ENCODE measurements around the gene PAQR4.

DNA sequence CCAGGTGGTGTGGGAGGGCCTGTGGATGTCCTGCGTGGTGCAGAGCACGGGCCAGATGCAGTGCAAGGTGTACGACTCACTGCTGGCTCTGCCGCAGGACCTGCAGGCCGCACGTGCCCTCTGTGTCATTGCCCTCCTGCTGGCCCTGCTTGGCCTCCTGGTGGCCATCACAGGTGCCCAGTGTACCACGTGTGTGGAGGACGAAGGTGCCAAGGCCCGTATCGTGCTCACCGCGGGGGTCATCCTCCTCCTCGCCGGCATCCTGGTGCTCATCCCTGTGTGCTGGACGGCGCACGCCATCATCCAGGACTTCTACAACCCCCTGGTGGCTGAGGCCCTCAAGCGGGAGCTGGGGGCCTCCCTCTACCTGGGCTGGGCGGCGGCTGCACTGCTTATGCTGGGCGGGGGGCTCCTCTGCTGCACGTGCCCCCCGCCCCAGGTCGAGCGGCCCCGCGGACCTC is 44.4 kb downstream of the PAQR4 start:
- TF ChIP-seq, protein P1, sequence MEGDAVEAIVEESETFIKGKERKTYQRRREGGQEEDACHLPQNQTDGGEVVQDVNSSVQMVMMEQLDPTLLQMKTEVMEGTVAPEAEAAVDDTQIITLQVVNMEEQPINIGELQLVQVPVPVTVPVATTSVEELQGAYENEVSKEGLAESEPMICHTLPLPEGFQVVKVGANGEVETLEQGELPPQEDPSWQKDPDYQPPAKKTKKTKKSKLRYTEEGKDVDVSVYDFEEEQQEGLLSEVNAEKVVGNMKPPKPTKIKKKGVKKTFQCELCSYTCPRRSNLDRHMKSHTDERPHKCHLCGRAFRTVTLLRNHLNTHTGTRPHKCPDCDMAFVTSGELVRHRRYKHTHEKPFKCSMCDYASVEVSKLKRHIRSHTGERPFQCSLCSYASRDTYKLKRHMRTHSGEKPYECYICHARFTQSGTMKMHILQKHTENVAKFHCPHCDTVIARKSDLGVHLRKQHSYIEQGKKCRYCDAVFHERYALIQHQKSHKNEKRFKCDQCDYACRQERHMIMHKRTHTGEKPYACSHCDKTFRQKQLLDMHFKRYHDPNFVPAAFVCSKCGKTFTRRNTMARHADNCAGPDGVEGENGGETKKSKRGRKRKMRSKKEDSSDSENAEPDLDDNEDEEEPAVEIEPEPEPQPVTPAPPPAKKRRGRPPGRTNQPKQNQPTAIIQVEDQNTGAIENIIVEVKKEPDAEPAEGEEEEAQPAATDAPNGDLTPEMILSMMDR (IDR thresholded peaks at IDR 0.05; ENCODE audit: low read length) = no peak
- TF ChIP-seq EZH2 (IDR thresholded peaks at IDR 0.05; ENCODE audit: borderline replicate concordance, low read length) = no peak

Data from OCI-LY1 (cell line).